SU-DHL-6 (cell line): ENCODE measurements around the gene BEND7.

ENCODE experiments used
- H2AFZ ChIP-seq: fragments of 200-600 bp; sonication (generic); 2 replicates; pipeline ENCODE4 v1.6.1; 2014; ENCODE audit warnings: low read depth, mild to moderate bottlenecking, moderate library complexity, mixed read lengths, antibody characterized with exemption, low read length; ENCODE audit not compliant: severe bottlenecking
- H3F3A ChIP-seq: fragments of 200-600 bp; shearing (Covaris generic); 2 replicates; pipeline ENCODE4 v1.6.0; 2016; ENCODE audit warnings: antibody characterized with exemption, mild to moderate bottlenecking; ENCODE audit not compliant: insufficient read depth
- H3K27ac ChIP-seq: fragments of 200-600 bp; sonication (generic); 2 replicates; pipeline ENCODE4 v1.5.1; 2016; ENCODE audit warnings: low read depth, mild to moderate bottlenecking, low read length, moderate library complexity, mixed read lengths
- H3K27me3 ChIP-seq: fragments of 200-600 bp; sonication (generic), shearing (Covaris generic); 2 replicates; pipeline ENCODE4 v1.6.0; 2014; ENCODE audit warnings: mild to moderate bottlenecking, low read length
- H3K36me3 ChIP-seq: fragments of 200-600 bp; sonication (generic); 2 replicates; pipeline ENCODE4 v1.6.1; 2014; ENCODE audit warnings: mild to moderate bottlenecking, low read length, mixed read lengths
- H3K4me2 ChIP-seq: fragments of 300-600, 200-600 bp; shearing (Covaris generic), sonication (generic); 2 replicates; pipeline ENCODE4 v1.6.0; 2014; ENCODE audit warnings: low read length, low read depth, mild to moderate bottlenecking; ENCODE audit not compliant: poor library complexity, severe bottlenecking
- H3K4me3 ChIP-seq: fragments of 200-600 bp; sonication (generic); 2 replicates; pipeline ENCODE4 v1.5.1; 2014; ENCODE audit warnings: antibody characterized with exemption, low read length, mild to moderate bottlenecking, mixed read lengths; ENCODE audit not compliant: insufficient read depth, poor library complexity, severe bottlenecking
- H3K79me2 ChIP-seq: fragments of 200-600 bp; sonication (generic); 2 replicates; pipeline ENCODE4 v1.6.1; 2014; ENCODE audit warnings: mild to moderate bottlenecking, low read length, moderate library complexity; ENCODE audit not compliant: insufficient read depth
- H3K9ac ChIP-seq: fragments of 200-600 bp; sonication (generic); 2 replicates; pipeline ENCODE4 v1.7.0; 2014; ENCODE audit warnings: mild to moderate bottlenecking, low read length
- H3K9me2 ChIP-seq: fragments of 200-600 bp; sonication (generic); replicated peaks from 2 replicates; pipeline ENCODE4 v1.6.1; 2014; ENCODE audit warnings: low read length; ENCODE audit not compliant: insufficient read depth
- H3K9me3 ChIP-seq: fragments of 200-600 bp; sonication (generic); 2 replicates; pipeline ENCODE4 v1.6.1; 2014; ENCODE audit warnings: low read length, mixed read lengths; ENCODE audit not compliant: insufficient read depth
- H4K20me1 ChIP-seq: fragments of 200-600 bp; sonication (generic); 2 replicates; pipeline ENCODE4 v1.6.1; 2014; ENCODE audit warnings: low read depth, mild to moderate bottlenecking, antibody characterized with exemption, low read length, moderate library complexity, mixed read lengths
- EZH2phosphoT487 ChIP-seq: fragments of 200-600 bp; sonication (generic), shearing (Covaris generic); conservative IDR thresholded peaks from 2 replicates; pipeline ENCODE4 v1.6.1; 2018; ENCODE audit warnings: mild to moderate bottlenecking, antibody characterized with exemption, low read length, moderate library complexity, mixed read lengths
- TF ChIP-seq, protein P1 (sequence below): fragments of 200-600 bp; sonication (generic); IDR thresholded peaks from one replicate; pipeline ENCODE4 v1.5.1; 2017; ENCODE audit warnings: antibody characterized with exemption, mild to moderate bottlenecking, low read length, moderate library complexity; ENCODE audit not compliant: insufficient read depth, poor library complexity, severe bottlenecking

BEND7 gene

GRCh38 chr10:13535346-13535745 lies 6.5 kb upstream of the BEND7 start:
- Histone ChIP-seq H3K9ac (no peak overlapping the region), H3K36me3 (no peaks in the 10 kb centered on the region), H3K27ac (no peak overlapping the region), H3K4me3 (no peak overlapping the region), H3F3A (no peaks in the 10 kb centered on the region), H3K79me2 (no peaks in the 10 kb centered on the region), H4K20me1 (no peaks in the 10 kb centered on the region), H3K9me2 (no peaks in the 10 kb centered on the region), H3K9me3 (no peaks in the 10 kb centered on the region), H2AFZ (no peak overlapping the region), H3K4me2 (no peak overlapping the region), H3K27me3 (no peaks in the 10 kb centered on the region)
- no peak for TF ChIP-seq EZH2phosphoT487

- Histone ChIP-seq H4K20me1 (no peaks in the 10 kb centered on the region), H2AFZ (no peak overlapping the region), H3K9me3 (no peaks in the 10 kb centered on the region), H3K79me2 (no peaks in the 10 kb centered on the region), H3K27me3 (no peaks in the 10 kb centered on the region), H3K9me2 (no peaks in the 10 kb centered on the region), H3K9ac (no peak overlapping the region), H3F3A (no peaks in the 10 kb centered on the region), H3K36me3 (no peaks in the 10 kb centered on the region), H3K27ac (no peak overlapping the region), H3K4me3 (no peak overlapping the region), H3K4me2 (no peak overlapping the region)
- TF ChIP-seq, protein P1, sequence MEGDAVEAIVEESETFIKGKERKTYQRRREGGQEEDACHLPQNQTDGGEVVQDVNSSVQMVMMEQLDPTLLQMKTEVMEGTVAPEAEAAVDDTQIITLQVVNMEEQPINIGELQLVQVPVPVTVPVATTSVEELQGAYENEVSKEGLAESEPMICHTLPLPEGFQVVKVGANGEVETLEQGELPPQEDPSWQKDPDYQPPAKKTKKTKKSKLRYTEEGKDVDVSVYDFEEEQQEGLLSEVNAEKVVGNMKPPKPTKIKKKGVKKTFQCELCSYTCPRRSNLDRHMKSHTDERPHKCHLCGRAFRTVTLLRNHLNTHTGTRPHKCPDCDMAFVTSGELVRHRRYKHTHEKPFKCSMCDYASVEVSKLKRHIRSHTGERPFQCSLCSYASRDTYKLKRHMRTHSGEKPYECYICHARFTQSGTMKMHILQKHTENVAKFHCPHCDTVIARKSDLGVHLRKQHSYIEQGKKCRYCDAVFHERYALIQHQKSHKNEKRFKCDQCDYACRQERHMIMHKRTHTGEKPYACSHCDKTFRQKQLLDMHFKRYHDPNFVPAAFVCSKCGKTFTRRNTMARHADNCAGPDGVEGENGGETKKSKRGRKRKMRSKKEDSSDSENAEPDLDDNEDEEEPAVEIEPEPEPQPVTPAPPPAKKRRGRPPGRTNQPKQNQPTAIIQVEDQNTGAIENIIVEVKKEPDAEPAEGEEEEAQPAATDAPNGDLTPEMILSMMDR, result no peak
- TF ChIP-seq EZH2phosphoT487, result no peak
These were observed 830 bp upstream of the BEND7 start for GRCh38 chr10:13529714-13529973.

GRCh38 chr10:13528123-13528874 lies 515 bp downstream of the BEND7 start:
- H3K27me3 ChIP-seq, result no peaks in the 10 kb centered on the region
- H3F3A ChIP-seq, result no peaks in the 10 kb centered on the region
- H3K4me3 ChIP-seq, result no peak overlapping the region
- H3K9me3 ChIP-seq, result no peaks in the 10 kb centered on the region
- H2AFZ ChIP-seq, result no peak overlapping the region
- no peak overlapping the region for H3K9ac ChIP-seq
- H3K36me3 ChIP-seq, result no peaks in the 10 kb centered on the region
- no peaks in the 10 kb centered on the region for H3K9me2 ChIP-seq
- no peak for TF ChIP-seq EZH2phosphoT487
- TF ChIP-seq, protein P1, result no peak
- H3K4me2 ChIP-seq, result no peak overlapping the region
- H3K27ac ChIP-seq, result no peak overlapping the region
- H4K20me1 ChIP-seq, result no peaks in the 10 kb centered on the region
- no peaks in the 10 kb centered on the region for H3K79me2 ChIP-seq

DNA sequence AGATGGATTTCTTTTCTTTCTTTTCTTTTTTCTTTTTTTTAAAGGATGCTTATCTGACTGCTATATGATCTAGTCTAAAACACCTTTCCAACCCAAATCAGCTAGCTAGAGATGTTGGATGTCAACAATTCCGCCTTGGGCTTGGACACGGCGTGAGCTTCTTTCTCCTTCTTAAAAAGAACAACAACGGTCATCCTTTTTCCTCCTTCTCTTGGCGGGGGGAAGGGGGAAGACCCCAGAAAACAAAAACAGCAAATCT lies 1.0 kb downstream of the BEND7 start:
- no peak overlapping the region for H3K9ac ChIP-seq
- no peak overlapping the region for H2AFZ ChIP-seq
- no peak for TF ChIP-seq EZH2phosphoT487
- TF ChIP-seq, protein P1, result no peak
- H3K27me3 ChIP-seq, result no peaks in the 10 kb centered on the region
- no peak overlapping the region for H3K4me2 ChIP-seq
- no peak overlapping the region for H3K27ac ChIP-seq
- H3K4me3 ChIP-seq, result no peak overlapping the region
- H4K20me1 ChIP-seq, result no peaks in the 10 kb centered on the region
- no peaks in the 10 kb centered on the region for H3K79me2 ChIP-seq
- H3K9me2 ChIP-seq, result no peaks in the 10 kb centered on the region
- no peaks in the 10 kb centered on the region for H3K36me3 ChIP-seq
- H3F3A ChIP-seq, result no peaks in the 10 kb centered on the region
- no peaks in the 10 kb centered on the region for H3K9me3 ChIP-seq
